A549 (cell line): Measurements from ENCODE around the gene ZNF804A. TPM values are rescaled to one million over a fixed set of nuclear protein-coding genes. Genes with fewer than 3 reads are reported as not detected.

ENCODE experiments used
- ATAC-seq, 2 experiments: fragments of 200-7000 bp in 1 of 2; fragments of >200 bp in 1 of 2; cut with Nextera tagmentation in 1 of 2; cut with Tn5 transposase in 1 of 2; 3 replicates each; pipeline versions ENCODE4 v1.8.0 to v1.9.1; 2018 to 2020; ENCODE audit warnings: mild to moderate bottlenecking in 1 of 2, moderate library complexity in 1 of 2
- CTCF ChIA-PET: fragments of 300-600 bp; sonication (Branson Sonifier 250); formaldehyde crosslinking; extraction: SDS; loops from one replicate; lab custom pipeline; 2021; ENCODE audit warnings: antibody characterized with exemption, inconsistent platforms; lab: Yijun Ruan, JAX
- POLR2A ChIA-PET: fragments of 350-600 bp; formaldehyde crosslinking; extraction: SDS; loops from one replicate; lab custom pipeline; 2021; ENCODE audit warnings: antibody characterized with exemption, inconsistent platforms; lab: Yijun Ruan, JAX
- DNase-seq, 2 experiments: peaks; one replicate each; pipeline versions ENCODE4 v3.0.0 to v3.0.0-alpha.2; 2011 to 2016; ENCODE audit warnings: low read depth in 1 of 2, low spot score in 1 of 2
- FAIRE-seq: peaks from 2 replicates; lab custom pipeline; 2011; peaks lifted over from hg19 to GRCh38; lab: Jason Lieb, UNC
- H3K27ac ChIP-seq, 2 experiments: fragments of >200 bp; sonication (Bioruptor Twin); formaldehyde crosslinking; 3 replicates each; pipeline ENCODE4 v1.5.1; 2016 to 2017
- H3K4me1 ChIP-seq: fragments of >200 bp; sonication (Bioruptor Twin); formaldehyde crosslinking; 3 replicates; pipeline ENCODE4 v1.6.1; 2016
- H3K4me2 ChIP-seq: fragments of >200 bp; sonication (Bioruptor Twin); formaldehyde crosslinking; 3 replicates; pipeline ENCODE4 v1.6.1; 2016
- H3K4me3 ChIP-seq: fragments of >200 bp; sonication (Bioruptor Twin); formaldehyde crosslinking; 3 replicates; pipeline ENCODE4 v1.5.1; 2016
- H3K9me3 ChIP-seq: fragments of >200 bp; sonication (Bioruptor Twin); formaldehyde crosslinking; 3 replicates; pipeline ENCODE4 v1.6.1; 2016
- BHLHE40 ChIP-seq: IDR thresholded peaks from 2 replicates; pipeline ENCODE4 v1.6.1; 2012; ENCODE audit warnings: low read depth, low read length, inconsistent platforms
- CBX8 ChIP-seq: fragments of 200-600 bp; sonication (generic); IDR thresholded peaks from 2 replicates; pipeline ENCODE4 v1.6.1; 2016
- CEBPB ChIP-seq, 2 experiments: fragments of >200 bp in 1 of 2; sonication (Bioruptor Twin) in 1 of 2; formaldehyde crosslinking in 1 of 2; IDR thresholded peaks; 2 replicates each; pipeline ENCODE4 v1.6.1; 2012 to 2016
- CTCF ChIP-seq: fragments of >200 bp; sonication (Bioruptor Twin); formaldehyde crosslinking; IDR thresholded peaks from 3 replicates; pipeline ENCODE4 v1.5.1; 2016
- EHF ChIP-seq: fragments of 250-450 bp; sonication (Bioruptor Pico); IDR thresholded peaks from 2 replicates; pipeline ENCODE4 v1.5.0; 2020; ENCODE audit warnings: mild to moderate bottlenecking
- EHMT2 ChIP-seq: fragments of 200-600 bp; sonication (generic); IDR thresholded peaks from 2 replicates; pipeline ENCODE4 v1.6.1; 2016; ENCODE audit warnings: antibody characterized with exemption, low read depth, mild to moderate bottlenecking, moderate library complexity
- ELK1 ChIP-seq: fragments of 150-350 bp; IDR thresholded peaks from 2 replicates; pipeline ENCODE4 v1.6.1; 2014; ENCODE audit warnings: low read depth, mild to moderate bottlenecking, low read length
- HDAC2 ChIP-seq: fragments of 200-600 bp; sonication (generic); IDR thresholded peaks from 2 replicates; pipeline ENCODE4 v1.6.1; 2016
- HEYL ChIP-seq: fragments of 250-450 bp; sonication (Bioruptor Pico); IDR thresholded peaks from 2 replicates; pipeline ENCODE4 v1.8.0; 2021; ENCODE audit warnings: mild to moderate bottlenecking, moderate library complexity
- HOXB5 ChIP-seq: fragments of 250-450 bp; sonication (Bioruptor Pico); IDR thresholded peaks from 2 replicates; pipeline ENCODE4 v1.5.0; 2020; ENCODE audit warnings: mild to moderate bottlenecking, moderate library complexity
- KDM1A ChIP-seq: fragments of 200-600 bp; sonication (generic); IDR thresholded peaks from 2 replicates; pipeline ENCODE4 v1.6.1; 2016; ENCODE audit warnings: low read depth, mild to moderate bottlenecking
- KDM5A ChIP-seq: fragments of 200-600 bp; sonication (generic); IDR thresholded peaks from 2 replicates; pipeline ENCODE4 v1.6.1; 2016; ENCODE audit warnings: antibody characterized with exemption, mild to moderate bottlenecking
- MAZ ChIP-seq: fragments of 150-350 bp; IDR thresholded peaks from 2 replicates; pipeline ENCODE4 v1.6.1; 2014; ENCODE audit warnings: antibody characterized with exemption, low read depth, low read length, borderline replicate concordance
- MYC ChIP-seq: IDR thresholded peaks from 2 replicates; pipeline ENCODE4 v1.6.1; 2012; ENCODE audit warnings: mild to moderate bottlenecking, inconsistent platforms, low read length, improper control_type of control experiment, borderline replicate concordance
- RAD21 ChIP-seq, 2 experiments: fragments of >200 bp in 1 of 2; sonication (Bioruptor Twin) in 1 of 2; formaldehyde crosslinking in 1 of 2; IDR thresholded peaks in 1 of 2; conservative IDR thresholded peaks in 1 of 2; 2 replicates in 1 of 2; 3 replicates in 1 of 2; pipeline ENCODE4 v1.6.1; 2012 to 2018; ENCODE audit warnings: inconsistent platforms in 1 of 2
- RCOR1 ChIP-seq: fragments of 150-350 bp; IDR thresholded peaks from 2 replicates; pipeline ENCODE4 v1.6.1; 2014; ENCODE audit warnings: antibody characterized with exemption, low read length, low read depth
- ZNF302 ChIP-seq: fragments of 250-450 bp; sonication (Bioruptor Pico); IDR thresholded peaks from 2 replicates; pipeline ENCODE4 v1.9.0; 2021; ENCODE audit warnings: inconsistent platforms, mild to moderate bottlenecking, moderate library complexity
- ZSCAN20 ChIP-seq: fragments of 250-450 bp; sonication (Bioruptor Pico); IDR thresholded peaks from 2 replicates; pipeline ENCODE4 v1.8.0; 2022; ENCODE audit warnings: mild to moderate bottlenecking, moderate library complexity
- WGBS: methylation state at CpG from one replicate; pipeline ENCODE4 v1.1.6; 2017; ENCODE audit errors: missing lambda C conversion rate; 5-methylcytosine and 5-hydroxymethylcytosine counted together
- polyA plus RNA-seq, 4 experiments: library from polyadenylated mRNA; depleted of rRNA in 3 of 4; stranded (reverse); fragments of >200 nt; fragmentation: RNase III in 1 of 4; extraction: RNeasy Plus Mini Kit Qiagen cat#74134 plus additional on column Dnase treatment in 1 of 4; gene quantifications; 2 replicates in 3 of 4; 3 replicates in 1 of 4; pipeline ENCODE4 v1.2.3, GENCODE V29; 2011 to 2017
- TF ChIP-seq, protein P1 (sequence below): fragments of 450-650 bp; IDR thresholded peaks from 2 replicates; pipeline ENCODE4 v1.6.1; 2014; ENCODE audit warnings: antibody characterized with exemption
- TF ChIP-seq, protein P2 (sequence below): fragments of 250-450 bp; sonication (Bioruptor Pico); IDR thresholded peaks from 2 replicates; pipeline ENCODE4 v1.5.0; 2020; ENCODE audit warnings: low read depth, mild to moderate bottlenecking, moderate library complexity
- TF ChIP-seq, protein P3 (sequence below): IDR thresholded peaks from 2 replicates; pipeline ENCODE4 v1.6.1; 2012
- TF ChIP-seq, protein P4 (sequence below): fragments of >200 bp; sonication (Bioruptor Twin); formaldehyde crosslinking; IDR thresholded peaks from 3 replicates; pipeline ENCODE4 v1.6.1; 2016

The ZNF804A gene
- polyA plus RNA-seq, 2 of the 4 experiments (the other 2 are of a cell fraction) = not detected

DNA sequence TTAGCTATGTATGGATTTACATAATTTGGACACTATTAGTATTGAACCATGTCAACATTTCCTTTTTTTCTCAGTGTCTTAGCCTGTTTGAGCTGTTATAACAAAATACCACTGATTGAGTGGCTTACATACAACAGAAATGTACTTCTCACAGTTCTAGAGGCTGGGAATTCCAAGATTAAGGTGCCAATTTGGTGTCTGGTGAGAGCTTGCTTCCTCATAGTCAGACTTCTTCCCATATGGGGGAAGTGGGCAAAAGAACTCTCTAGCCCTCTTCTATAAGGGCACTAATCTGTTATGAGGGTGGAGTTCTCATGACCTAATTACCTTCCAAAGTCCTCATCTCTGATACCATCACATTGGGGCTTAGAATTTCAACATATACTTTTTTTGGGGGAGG, 12.6 kb downstream of the ZNF804A start:
- FAIRE-seq = no peak
- Histone ChIP-seq H3K4me3 (no peak overlapping the region), H3K9me3 (no peaks in the 10 kb centered on the region), H3K27ac (no peak overlapping the region), H3K4me2 (no peak overlapping the region), H3K4me1 (no peaks in the 10 kb centered on the region)
- ATAC-seq = no peak
- TF ChIP-seq CBX8 (no peak), KDM5A (no peak), EHMT2 (no peak), HEYL (no peak), EHF (CRISPR knock-in tag) (no peak), HDAC2 (no peak), ELK1 (no peak), MYC (no peak), ZSCAN20 (CRISPR knock-in tag) (no peak), RCOR1 (no peak), HOXB5 (no peak), RAD21 (conservative IDR thresholded peaks at IDR 0.05 in 1 of 2, IDR thresholded peaks at IDR 0.05 in 1 of 2) (no peak), BHLHE40 (no peak)
- TF ChIP-seq, protein P1, sequence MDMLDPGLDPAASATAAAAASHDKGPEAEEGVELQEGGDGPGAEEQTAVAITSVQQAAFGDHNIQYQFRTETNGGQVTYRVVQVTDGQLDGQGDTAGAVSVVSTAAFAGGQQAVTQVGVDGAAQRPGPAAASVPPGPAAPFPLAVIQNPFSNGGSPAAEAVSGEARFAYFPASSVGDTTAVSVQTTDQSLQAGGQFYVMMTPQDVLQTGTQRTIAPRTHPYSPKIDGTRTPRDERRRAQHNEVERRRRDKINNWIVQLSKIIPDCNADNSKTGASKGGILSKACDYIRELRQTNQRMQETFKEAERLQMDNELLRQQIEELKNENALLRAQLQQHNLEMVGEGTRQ = no peak
- TF ChIP-seq, protein P2, sequence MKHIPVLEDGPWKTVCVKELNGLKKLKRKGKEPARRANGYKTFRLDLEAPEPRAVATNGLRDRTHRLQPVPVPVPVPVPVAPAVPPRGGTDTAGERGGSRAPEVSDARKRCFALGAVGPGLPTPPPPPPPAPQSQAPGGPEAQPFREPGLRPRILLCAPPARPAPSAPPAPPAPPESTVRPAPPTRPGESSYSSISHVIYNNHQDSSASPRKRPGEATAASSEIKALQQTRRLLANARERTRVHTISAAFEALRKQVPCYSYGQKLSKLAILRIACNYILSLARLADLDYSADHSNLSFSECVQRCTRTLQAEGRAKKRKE (CRISPR knock-in tag) = no peak
- DNase-seq = no peak
- ChIA-PET CTCF (no interaction called here), POLR2A (no interaction called here)

DNA sequence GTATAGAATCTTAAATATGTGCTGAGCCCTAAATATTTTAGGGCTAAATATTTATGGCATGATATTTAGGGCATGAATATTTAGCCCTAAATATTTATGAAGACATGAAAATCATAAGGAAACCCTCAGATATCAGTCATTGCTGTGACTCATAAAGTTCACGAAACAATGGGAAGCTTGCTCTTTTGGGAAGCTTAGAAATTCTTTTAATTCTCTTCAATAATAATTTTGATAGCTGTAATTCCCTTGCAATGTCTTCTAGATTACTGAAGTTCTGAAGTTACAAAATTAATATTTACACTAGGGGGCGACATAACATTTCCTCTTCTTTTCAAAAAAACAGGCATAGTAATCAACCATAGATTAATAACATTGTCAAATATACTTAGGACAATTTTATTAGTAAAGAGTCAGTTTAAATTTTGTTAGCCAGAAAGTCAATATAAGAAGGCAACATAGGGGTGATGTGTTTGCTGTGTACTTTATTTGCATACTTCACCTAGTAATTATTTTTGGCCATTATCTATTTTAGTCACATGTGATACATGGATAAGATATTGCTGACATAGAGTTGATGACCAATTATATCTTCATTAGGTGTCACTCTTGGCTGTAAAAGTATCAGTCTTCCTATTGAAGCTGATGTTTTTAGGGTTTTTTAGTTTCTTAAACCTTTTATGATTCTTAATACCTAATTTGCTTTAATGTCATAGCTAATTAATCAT, 13.2 kb downstream of the ZNF804A start:
- WGBS = 2% methylated on average over 2 of the region's 2 CpGs
- CTCF ChIA-PET = no interaction called here
- H3K4me1 ChIP-seq = no peaks in the 10 kb centered on the region
- DNase-seq (no peak), ATAC-seq (no peak), FAIRE-seq (no peak)
- H3K27ac ChIP-seq = no peak overlapping the region
- H3K4me2 ChIP-seq = no peak overlapping the region
- H3K9me3 ChIP-seq = no peaks in the 10 kb centered on the region
- TF ChIP-seq RAD21 (conservative IDR thresholded peaks at IDR 0.05 in 1 of 2, IDR thresholded peaks at IDR 0.05 in 1 of 2) = peak; percentile 24 to 42; a peak in 2 of 5 replicates
- TF ChIP-seq CTCF = peak; percentile 40
- TF ChIP-seq BHLHE40 = no peak
- no peak for TF ChIP-seq CEBPB (IDR thresholded peaks at IDR 0.05)
- TF ChIP-seq, protein P3, sequence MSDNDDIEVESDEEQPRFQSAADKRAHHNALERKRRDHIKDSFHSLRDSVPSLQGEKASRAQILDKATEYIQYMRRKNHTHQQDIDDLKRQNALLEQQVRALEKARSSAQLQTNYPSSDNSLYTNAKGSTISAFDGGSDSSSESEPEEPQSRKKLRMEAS = no peak
- TF ChIP-seq KDM5A = no peak
- TF ChIP-seq, all 56 proteins: peak for 2
- H3K4me3 ChIP-seq = no peak overlapping the region
- POLR2A ChIA-PET = no interaction called here

DNA sequence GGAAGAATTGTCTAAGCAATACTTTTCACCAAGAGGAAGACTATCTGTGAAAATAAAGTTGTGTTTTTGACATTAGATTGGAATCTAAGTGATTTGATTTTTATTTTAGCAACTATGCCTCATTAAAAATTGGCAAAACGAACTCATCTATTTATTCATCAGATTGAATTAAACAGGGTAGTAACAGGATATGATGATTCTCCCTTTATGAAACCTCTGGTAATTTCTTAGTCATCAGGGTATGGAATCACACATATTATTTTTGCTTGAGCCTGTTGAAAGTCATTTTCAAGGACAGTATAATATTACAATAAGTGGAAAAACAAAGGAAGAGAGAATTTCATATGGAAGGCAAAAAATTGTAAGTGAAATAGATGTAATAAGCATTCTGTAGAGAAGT, 22.0 kb downstream of the ZNF804A start:
- DNase-seq = no peak
- Histone ChIP-seq H3K4me1 (no peaks in the 10 kb centered on the region), H3K4me3 (no peak overlapping the region), H3K27ac (no peak overlapping the region), H3K4me2 (no peak overlapping the region), H3K9me3 (no peaks in the 10 kb centered on the region)
- no peak for FAIRE-seq
- CTCF ChIA-PET = no interaction called here
- POLR2A ChIA-PET = no interaction called here
- 3% methylated on average over 1 of the region's 1 CpG for WGBS
- no peak for TF ChIP-seq ZNF302 (CRISPR knock-in tag)
- TF ChIP-seq, protein P4, sequence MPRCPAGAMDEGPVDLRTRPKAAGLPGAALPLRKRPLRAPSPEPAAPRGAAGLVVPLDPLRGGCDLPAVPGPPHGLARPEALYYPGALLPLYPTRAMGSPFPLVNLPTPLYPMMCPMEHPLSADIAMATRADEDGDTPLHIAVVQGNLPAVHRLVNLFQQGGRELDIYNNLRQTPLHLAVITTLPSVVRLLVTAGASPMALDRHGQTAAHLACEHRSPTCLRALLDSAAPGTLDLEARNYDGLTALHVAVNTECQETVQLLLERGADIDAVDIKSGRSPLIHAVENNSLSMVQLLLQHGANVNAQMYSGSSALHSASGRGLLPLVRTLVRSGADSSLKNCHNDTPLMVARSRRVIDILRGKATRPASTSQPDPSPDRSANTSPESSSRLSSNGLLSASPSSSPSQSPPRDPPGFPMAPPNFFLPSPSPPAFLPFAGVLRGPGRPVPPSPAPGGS = no peak
- no peak for TF ChIP-seq KDM1A
- TF ChIP-seq HDAC2 = no peak
- no peak for TF ChIP-seq MAZ
- no peak for ATAC-seq
